Ammon's horn (tissue), 1 donor: ENCODE results near the gene PLEKHF1.
"Not testable (repeated sequence)": the region's sequence is repeated elsewhere in the genome, so short reads cannot be mapped to it uniquely, and the experiment has no call there.

Experiments used
- DNase-seq: peaks from one replicate; pipeline ENCODE4 v3.0.0-alpha.2; 2016; ENCODE audit warnings: low spot score

The PLEKHF1 gene

DNA sequence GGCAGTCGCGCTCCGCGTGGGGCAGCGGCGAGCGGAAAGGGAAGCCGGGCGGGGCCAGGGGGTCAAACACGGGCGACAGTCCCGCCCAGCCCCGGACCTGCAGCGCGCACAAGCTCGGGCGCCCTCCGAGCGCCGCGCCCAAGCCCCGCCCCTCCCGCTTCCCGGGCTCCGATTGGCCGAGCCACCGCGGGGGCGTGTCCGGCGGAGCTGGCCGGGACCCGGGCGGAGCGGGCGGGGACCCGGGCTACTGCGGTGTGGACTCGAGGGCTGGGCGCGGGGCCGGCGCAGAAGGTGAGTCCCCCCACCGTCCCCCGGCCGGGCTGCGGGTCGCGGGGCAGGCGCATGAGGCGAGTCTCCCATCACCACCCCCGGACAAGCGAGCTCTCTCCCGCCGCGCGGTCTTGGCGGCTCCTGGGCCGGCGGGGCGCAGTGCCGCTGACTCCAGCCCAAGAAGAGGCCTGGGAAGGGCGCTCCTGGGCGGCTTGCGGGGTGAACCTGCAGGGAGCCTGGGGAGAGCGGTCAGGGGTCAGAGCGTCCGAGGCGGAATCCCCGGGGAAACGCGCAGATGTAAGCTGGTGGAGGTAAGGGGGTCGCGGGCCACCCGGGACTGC lies at the start of gene PLEKHF1:
Gene PLEKHF1 (plus strand): TSS at position 247 of the 611 bp plus-strand sequence. CDS start 8,379 bp downstream, outside the sequence.
- DNase-seq = peak; percentile 90

DNA sequence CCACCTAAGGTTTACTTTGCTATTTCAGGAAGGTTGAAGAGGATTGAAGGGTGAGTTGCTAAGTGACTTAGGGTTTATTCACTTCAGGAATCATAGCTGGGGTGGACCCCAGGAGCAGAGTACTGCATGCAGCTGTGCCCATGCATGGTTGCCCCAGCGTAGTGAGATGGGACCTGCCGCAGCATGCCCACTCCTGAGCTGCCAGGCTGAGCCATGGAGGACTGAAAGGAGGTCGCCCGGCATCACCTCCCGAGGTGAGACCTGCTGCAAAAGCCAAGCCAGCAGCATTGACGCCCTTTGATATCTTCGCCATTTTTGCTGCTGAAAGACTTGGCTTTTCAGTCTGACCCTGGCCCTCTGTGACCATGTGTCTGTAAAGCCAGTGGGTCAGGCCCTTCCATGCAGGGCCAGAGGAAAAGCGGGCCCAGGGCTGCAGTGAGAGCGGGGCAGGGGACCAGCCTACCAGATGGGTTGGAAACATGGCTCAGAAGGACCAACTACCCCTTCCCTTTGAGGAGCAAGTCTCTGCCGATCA lies 49.3 kb upstream of the PLEKHF1 start:
- DNase-seq = no peak

DNA sequence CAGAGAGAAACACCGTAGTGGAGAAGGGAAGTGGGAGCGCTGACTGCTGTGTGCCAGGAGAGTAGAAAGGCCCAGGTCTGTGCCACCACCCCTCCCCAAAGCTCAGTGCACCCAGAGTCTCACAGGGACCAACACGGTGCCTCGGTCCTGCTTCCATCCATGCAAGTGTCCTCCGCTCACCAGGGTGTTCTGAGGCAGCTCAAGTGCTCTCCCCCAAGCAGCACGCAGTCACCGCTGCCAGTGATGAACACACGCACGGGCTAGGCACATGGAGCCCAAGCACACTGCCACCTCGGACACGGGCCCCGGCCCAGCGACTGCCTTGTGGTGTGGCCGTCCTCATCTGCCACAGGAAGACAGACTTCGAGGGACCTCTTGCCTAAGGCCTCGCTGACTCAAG lies 48.7 kb upstream of the PLEKHF1 start:
- no peak for DNase-seq

DNA sequence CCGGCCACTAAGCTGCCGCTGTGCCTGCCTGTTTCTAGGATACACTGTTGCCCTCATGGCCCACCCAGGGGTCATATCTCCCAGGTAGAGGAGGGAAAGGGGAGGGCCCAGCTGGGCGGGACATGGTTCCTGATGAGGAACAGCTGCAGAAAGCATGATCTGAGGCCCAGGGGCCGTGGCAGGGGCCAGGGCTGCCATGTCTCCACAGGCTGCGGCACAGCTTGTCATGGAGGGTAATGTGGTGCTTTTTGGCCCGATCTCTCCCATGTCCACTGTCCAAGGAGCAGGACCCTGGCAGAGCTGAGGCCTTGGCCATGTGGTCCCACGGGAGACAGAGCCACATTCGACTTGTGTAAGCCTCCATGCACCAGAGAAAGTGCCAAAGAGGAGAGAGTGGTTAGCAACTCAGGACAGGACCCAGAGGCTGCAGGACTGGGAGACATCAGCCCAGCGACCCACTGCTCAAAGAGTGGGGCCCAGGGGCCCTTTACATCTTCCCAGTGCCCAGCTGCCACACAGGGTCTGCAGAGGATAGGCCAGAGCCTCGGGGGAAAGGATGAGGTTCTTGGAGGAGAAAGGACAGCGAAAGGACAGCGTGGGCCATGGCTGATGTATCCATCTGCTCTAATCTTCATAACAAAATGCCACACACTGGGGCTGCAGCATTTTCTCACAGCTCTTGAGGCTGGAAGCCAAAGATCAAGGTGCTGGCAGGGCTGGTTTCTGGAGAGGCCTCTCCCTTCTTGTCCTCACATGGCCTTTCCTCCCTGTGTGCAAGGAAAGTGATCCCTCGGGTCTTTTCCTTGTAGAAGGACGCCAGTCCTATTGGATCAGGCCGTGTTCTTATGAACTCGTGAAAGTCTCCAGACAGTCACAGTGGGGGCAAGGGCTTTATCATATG lies 47.6 kb upstream of the PLEKHF1 start:
- no peak for DNase-seq

DNA sequence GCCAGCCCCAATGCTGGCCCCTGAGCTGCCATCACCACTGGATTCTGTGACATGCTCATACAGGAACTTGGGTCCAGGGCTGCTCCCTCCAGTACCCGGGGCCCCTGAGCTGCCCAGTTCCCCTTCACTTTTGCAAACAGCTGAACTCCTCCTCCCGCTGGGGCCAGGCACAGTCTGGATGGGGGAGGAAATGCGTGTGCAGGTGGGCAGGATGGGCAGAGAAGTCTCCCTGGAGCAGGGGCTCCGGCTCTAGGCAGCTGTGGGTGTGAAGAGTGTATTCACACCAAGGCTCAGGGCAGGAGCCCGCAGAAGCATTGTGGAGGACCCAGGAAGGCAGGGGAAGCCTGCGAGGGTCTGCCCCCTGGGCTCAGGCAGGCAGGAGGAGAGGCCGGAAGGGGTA lies 46.8 kb upstream of the PLEKHF1 start:
- no peak for DNase-seq

DNA sequence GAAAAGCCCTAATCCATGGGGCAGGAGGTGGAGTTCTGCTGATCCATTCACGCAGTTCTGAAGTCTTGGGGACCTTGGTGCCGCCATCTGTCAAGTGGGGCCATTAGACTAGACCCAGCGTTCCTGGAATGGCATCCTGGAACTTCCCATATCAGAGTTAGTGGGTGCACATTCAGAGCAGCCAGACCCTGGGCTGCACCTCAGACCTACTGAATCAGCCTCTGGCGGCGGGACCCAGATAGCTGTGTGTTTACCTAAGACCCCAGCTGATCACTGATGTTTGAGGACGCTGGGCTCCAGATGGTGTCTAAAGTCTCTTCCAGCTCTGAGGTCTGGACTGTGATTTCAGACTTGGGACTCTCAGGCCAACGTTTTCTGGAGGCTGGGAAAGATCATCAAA lies 46.4 kb upstream of the PLEKHF1 start:
- DNase-seq = no peak

- no peak for DNase-seq
Measured at GRCh38 chr19:29620931-29621351, 44.3 kb upstream of the PLEKHF1 start.

DNA sequence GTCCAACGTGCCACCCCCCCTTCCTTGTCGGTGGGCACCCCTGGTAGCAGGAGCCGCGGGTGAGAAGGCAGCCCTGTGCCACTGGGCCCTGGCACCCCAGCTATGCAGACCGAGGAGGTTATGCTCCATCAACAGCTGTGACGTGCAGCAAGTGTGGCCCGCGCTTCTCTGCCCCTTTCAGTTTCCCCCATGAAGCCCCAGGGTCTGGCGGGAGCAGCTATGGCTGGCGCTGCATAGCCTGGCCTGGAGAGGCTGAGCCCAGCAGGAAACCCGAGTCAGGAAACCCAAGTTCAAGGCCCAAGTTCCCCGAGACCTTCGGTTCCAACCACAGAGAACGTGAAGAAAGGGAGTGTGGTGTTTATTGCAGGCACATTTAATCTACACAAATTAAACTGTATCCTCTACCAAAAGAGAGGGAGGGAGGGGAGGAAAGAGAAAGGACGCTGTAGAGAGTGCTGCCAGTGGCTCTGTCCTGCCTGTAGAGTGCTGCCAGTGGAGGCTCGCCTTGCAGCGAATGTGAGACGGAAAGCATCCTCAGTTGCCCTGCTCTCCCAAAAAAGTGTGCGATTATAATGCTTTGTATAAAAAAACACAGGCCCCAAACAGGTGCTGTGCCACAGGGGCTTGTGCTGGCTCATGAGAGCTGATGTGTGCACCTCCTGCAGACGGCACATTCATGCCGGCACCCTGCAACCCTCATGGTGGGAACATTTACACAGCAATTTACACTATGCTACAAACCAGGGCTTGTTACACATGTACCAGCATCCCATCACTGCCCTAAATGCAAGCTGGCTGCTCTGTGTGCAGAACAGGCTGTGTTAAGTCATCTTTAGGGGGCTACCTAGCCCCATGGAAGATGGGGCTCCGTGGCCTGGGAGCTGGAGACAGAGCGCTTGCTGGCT lies 42.8 kb upstream of the PLEKHF1 start:
- no peak for DNase-seq

GRCh38 chr19:29623726-29624488 lies 41.4 kb upstream of the PLEKHF1 start:
- DNase-seq = no peak

DNA sequence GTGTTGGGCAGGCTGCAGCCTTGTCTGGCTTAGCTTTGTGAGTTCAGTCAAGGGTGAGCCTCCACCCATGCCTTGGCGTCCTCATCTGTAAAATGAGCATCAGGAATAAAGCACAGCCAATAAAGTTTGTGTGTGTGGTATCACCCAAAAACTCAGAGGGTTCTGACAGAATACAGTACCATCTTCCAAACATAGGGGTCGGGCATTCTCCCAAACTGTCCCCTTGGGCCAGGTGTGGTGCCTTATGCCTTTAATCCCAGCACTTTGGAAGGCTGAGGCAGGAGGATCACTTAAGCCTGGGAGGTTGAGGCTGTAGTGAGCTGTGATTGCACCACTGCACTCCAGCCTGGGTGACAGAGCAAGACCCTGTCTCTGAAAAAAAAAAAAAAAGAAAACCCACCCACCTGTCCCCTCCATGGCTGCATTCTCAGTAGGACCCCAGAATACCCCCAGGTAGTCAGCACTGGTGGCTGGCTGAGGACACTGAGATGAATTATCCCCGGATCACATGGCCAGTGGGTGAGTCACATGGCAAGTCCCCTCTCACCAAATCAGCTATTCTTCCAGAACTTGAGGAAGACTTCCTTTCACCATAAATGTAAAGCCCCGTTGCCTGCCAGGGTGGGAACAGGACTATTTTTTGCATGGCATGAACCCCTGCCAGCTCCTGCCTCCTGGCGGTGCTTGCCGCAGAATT lies 40.6 kb upstream of the PLEKHF1 start:
- no peak for DNase-seq

- DNase-seq = no peak
Measured at GRCh38 chr19:29625186-29625651, 40.0 kb upstream of the PLEKHF1 start.

DNA sequence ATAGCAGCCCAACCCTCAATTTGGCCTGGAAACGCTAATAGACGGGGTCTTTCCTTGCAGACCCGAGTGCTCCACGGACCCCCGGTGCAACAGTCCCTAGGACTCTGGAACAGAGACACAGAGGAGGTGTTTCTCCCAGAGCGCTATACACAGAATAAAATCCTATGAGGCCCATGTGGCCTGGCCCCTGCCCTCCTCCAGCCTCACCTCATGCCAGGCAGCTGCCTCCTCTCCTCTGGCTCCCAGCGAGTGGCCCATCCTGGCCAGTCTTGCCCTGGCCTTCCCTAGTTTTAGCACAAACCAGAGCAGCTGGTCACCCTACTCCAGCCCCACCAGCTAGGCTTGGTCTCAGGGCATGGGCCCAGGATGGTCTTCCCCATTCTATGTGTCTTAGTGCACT lies 38.9 kb upstream of the PLEKHF1 start:
- no peak for DNase-seq

DNA sequence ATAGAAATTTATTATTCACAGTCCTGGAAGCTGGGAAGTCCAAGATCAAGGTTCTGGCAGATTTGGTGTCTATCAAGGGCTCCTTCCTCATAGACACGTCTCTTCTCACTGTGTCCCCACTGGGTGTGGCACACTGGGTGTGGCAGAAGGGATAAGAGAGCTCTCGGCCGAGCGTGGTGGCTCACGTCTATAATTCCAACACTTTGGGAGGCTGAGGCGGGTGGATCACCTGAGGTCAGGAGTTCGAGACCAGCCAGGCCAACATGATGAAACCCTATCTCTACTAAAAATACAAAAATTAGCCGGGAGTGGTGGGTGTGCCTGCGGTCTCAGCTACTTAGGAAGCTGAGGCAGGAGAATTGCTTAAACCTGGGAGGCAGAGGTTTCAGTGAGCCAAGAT lies 38.4 kb upstream of the PLEKHF1 start:
- not testable (repeated sequence) for DNase-seq

DNA sequence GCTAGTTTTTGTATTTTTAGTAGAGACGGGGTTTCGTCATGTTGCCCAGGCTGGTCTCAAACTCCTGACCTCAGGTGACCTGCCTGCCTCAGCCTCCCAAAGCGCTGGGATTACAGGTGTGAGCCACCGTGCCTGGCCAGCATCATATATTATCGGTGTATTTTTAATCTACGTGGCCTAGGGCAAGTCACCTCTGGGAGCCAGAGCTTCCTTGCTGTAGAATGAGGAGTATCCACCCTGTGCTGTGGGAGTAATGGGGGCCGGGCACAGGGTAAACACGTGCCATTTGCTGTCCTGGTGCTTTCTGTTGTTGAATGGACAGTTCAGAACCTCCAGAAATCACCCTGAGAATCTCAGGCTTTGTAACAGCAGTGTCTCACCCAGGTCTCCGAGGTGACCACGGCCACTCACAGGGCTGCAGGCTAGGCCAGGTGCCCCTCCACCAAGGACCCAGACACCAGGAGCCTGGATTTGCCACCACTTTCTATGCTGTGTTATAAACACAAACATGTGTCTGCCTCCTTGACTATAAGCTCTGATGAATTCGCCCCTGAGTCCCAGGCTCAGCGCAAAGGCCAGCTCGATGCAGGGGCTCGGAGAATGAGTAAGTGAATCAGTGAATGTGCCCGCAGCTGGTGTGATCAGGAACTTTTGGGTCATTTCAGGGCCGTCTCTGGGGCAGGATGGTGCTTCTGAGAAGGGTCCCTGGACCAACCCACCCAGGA lies 36.4 kb upstream of the PLEKHF1 start:
- no peak for DNase-seq

GRCh38 chr19:29629836-29630534 lies 35.3 kb upstream of the PLEKHF1 start:
- DNase-seq = no peak

DNA sequence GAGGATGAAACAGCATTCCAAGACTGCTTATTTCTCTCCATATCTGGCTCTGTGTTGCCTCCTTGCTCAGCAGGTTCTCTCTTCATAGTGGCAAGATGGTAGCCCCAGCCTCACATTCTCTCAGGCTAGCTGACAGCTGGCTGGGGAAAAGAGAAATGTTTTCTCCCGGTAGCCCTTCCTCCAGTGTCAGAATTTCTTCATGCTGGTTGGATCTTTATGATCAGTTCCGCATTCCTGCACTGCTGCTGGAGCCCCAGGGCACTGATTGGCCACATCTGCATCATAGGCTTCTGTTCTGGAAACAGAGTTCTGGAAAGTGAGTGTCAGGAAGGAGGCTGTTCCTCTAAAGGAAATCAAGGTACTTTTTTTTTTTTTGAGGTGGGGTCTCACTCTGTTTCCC lies 34.6 kb upstream of the PLEKHF1 start:
- no peak for DNase-seq

- no peak for DNase-seq
Measured at GRCh38 chr19:29631450-29631849, 33.8 kb upstream of the PLEKHF1 start.

GRCh38 chr19:29634002-29634401 lies 31.3 kb upstream of the PLEKHF1 start:
- no peak for DNase-seq

DNA sequence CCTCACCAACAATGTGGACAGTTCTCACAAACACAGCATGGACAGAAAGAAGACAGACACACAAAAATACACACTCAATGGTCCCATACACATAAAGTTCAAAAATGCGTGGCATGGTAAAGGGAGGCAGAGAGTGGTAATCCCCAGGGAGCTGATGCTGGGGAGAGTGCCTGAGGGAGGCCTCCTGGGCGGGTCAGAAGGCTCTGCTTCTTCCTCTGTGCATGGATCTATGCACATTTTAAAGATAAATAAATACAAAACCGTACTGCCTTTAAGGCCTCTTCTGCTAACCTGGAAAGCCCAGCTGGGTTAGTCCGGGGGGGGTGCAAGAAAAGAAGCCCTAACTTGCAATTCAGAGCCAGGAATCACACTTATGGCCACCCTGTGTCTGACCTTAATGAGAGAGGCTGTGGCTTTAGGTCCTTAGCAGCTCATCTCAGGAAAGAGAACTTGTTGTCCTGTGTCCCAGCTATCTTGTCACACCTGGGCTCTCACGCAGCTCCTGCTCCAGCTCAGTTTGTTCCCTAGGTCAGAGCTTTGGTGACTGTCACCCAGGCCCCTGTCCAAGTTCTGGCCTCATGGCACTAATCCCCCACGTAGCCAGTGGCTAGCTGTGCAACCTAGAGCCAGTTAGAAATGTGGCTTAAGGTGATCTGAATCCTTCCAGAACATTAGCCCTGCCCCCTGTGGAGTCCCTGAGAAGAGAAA lies 30.7 kb upstream of the PLEKHF1 start:
- DNase-seq = no peak
